ENCODE results near the gene PALM2AKAP2.

Gene PALM2AKAP2

DNA sequence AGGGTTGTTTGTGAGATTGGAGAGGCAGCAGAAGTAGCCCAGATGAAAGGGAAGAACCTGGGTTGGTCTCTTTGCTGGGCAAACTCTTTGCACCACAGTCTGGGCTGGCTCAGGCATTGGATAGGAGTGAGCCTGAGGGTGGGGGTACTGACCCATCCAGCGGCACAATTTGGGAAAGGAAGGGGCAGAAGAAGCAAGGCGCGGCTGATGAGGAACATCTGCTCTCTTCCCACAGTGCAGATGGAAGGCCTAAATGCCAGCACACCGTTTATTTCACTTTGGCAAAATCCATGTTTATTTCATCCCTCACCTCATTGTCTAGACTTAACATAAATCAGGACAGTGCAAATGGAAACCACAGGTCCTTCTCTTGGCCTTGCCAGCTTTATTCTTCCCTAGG lies 32.3 kb downstream of the PALM2AKAP2 start:
- no peak for DNase-seq (ENCODE audit: low read depth)
- no peak overlapping the region for H3K4me3 ChIP-seq (ENCODE audit: low read length)
- TF ChIP-seq CTCF (conservative IDR thresholded peaks at IDR 0.05; ENCODE audit: low read depth, low read length) = no peak

- no peak for TF ChIP-seq CTCF (conservative IDR thresholded peaks at IDR 0.05; ENCODE audit: low read depth, low read length)
- DNase-seq (ENCODE audit: low read depth) = peak; percentile 36
- no peak overlapping the region for H3K4me3 ChIP-seq (ENCODE audit: low read length)
Observed at GRCh38 chr9:109812818-109813281, 32.9 kb downstream of the PALM2AKAP2 start.

DNA sequence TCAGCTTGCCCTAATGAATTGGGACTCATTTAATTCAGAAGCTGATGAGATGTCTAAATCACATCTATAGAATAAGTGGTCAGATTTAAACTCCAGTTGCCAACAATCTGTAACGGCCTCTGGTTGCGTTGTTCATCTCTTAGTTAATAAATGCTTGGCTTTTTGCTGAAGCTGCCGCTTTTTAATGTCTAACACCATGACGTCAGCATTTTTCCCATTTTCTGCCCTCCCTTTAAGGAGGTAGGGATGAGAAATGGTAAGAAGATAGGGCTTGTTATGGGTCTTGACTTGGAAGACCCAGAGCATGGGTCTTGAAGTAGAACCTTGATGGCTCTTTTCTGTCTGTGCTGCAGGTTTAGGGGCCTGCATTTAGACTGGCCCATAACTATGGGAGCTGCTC lies 33.3 kb downstream of the PALM2AKAP2 start:
- no peak overlapping the region for H3K4me3 ChIP-seq (ENCODE audit: low read length)
- no peak for TF ChIP-seq CTCF (conservative IDR thresholded peaks at IDR 0.05; ENCODE audit: low read depth, low read length)
- DNase-seq (ENCODE audit: low read depth) = no peak

- TF ChIP-seq CTCF (conservative IDR thresholded peaks at IDR 0.05; ENCODE audit: low read depth, low read length) = no peak
- no peak for DNase-seq (ENCODE audit: low read depth)
- no peak overlapping the region for H3K4me3 ChIP-seq (ENCODE audit: low read length)
Observed at GRCh38 chr9:109813829-109814228, 33.8 kb downstream of the PALM2AKAP2 start.

- no peak for DNase-seq (ENCODE audit: low read depth)
- no peak for TF ChIP-seq CTCF (conservative IDR thresholded peaks at IDR 0.05; ENCODE audit: low read depth, low read length)
- no peak overlapping the region for H3K4me3 ChIP-seq (ENCODE audit: low read length)
Observed at GRCh38 chr9:109815366-109815947, 35.5 kb downstream of the PALM2AKAP2 start.

DNA sequence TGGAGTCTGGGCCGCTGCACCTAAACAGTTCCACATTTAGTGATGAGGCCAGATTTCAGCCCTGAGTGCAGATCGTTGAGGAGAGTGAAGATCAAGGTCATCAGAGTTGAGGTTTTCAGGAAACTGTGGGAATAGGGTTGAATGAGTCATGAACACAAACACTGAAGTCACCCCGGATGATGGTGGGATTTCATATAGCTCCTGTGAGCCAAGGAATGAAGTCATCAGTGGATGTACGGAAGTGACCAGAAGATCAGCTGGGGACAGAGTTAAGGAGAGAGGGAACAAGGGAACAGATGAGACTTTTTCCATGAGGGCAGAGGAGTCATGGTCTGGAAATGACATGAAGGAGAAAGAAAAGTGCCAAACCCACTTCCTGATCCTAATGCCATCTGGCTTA lies 36.5 kb downstream of the PALM2AKAP2 start:
- TF ChIP-seq CTCF (conservative IDR thresholded peaks at IDR 0.05; ENCODE audit: low read depth, low read length) = no peak
- peak; percentile 70 for DNase-seq (ENCODE audit: low read depth)
- H3K4me3 ChIP-seq (ENCODE audit: low read length) = no peak overlapping the region

DNA sequence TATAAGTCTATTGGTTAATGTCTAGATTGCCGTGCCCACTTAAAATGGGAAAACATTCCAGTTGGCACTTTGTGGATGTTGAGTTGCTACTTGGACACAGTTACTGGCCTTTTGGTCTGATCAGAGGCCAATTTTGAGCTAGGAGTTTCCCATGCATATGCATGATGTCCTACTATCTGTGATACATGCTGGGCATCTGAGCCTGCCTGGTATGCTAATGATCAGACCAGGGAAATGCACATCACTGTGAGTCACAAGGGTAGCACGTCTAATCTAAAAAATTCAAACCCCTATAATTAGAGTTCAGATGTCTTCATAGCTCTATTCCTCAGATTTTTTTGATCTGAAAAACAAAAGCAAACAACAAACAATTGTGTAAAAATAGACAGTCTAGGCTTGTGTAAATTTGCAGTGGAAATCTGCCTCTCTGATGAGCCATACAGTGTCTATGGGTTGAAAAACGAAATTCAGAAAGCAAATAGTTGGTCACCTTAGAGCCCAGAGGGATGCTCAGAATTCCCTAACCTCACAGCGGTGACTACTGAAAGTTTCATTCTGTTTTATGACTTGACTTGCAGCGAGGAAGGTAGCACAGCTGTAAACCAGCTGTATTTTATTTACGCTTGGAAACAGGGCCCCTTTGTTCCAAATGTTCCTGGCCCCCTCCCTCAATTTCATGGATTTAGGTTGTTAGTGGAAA lies 37.3 kb downstream of the PALM2AKAP2 start:
- H3K4me3 ChIP-seq (ENCODE audit: low read length) = no peak overlapping the region
- no peak for TF ChIP-seq CTCF (conservative IDR thresholded peaks at IDR 0.05; ENCODE audit: low read depth, low read length)
- no peak for DNase-seq (ENCODE audit: low read depth)

Data from retinal pigment epithelial cell (primary cell).